Epithelial cell of alveolus of lung (primary cell): ENCODE results near the gene LPA. TPM values are rescaled to one million over a fixed set of nuclear protein-coding genes. Genes with fewer than 3 reads are reported as not detected.

Experiments
- total RNA-seq: library from RNA; depleted of rRNA; stranded (reverse); fragments of >200 nt; gene quantifications from 2 replicates; pipeline ENCODE4 v1.2.1, GENCODE V29; 2015

Gene LPA
- total RNA-seq, result not detected in 2 replicates

GRCh38 chr6:160664198-160664597 lies at the start of gene LPA:
TSS of gene LPA (minus strand) at chr6:160664275. CDS start at chr6:160664214, 61 bp downstream.

GRCh38 chr6:160701918-160702680 lies 38.0 kb upstream of the LPA start, which contains the start of gene PLG:
TSS of gene PLG (plus strand) at chr6:160702244. CDS start at chr6:160702305, 61 bp downstream.

Other genes with a start within 250 kb of the LPA start
- not detected in 2 replicates for gene PLG, start 38.0 kb upstream of the LPA start, total RNA-seq